Measurements from ENCODE around the gene ZSWIM6. TPM values are rescaled to one million over a fixed set of nuclear protein-coding genes. Genes with fewer than 3 reads are reported as not detected.
A peak's percentile ranks its signal among the peaks of the same experiment; 100 is the strongest.

ZSWIM6 gene
- total RNA-seq, 4 donors from 2014 or later, result 1.9 to 4.0 (median 3.0) TPM

DNA sequence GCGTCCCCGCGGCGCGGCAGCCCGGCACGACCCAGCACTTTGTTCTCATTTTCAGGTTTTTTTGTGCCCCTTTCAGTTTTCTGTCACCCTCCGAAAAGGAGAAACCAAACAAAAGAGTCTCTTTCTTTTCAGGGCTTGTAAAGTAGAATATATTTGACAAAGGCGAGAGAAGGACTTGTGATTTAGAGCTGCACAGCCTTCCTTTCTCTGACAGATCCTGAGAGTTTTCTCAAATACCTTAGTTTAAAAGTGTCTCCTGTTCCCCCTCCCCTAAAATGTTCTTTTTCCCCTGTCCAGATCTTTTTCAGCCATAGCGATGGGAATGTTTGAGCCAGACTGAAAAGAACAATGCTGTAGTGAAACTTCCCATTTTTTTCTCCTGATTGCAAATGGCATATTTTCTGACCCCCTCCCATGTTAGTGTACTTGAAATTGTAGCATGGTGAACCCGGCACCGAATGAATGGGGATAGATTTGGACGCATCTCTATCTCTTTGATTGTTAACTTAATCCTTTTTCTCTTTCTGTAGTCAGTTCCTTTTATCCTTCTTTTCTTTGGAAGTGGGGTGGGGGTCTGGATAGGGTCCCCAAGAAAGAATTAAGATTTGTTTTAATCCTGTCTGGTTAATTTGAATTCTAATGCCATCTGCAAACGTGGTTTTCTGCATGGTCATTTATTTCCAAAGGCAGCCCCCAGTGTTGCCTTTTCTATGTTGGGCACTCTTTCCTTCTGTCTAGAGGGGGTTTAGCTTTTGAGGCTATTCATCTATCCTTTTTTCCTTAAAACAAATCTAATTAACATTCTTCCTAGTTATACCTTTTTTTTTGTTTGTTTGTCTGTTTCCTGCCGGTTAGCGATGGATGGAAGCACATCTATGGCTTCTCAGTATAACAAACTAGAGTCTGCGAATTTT lies 2.2 kb downstream of the ZSWIM6 start:
- H3K9me3 ChIP-seq, result no peaks in the 10 kb centered on the region
- no peaks in the 10 kb centered on the region for H3K36me3 ChIP-seq
- no peak for DNase-seq
- TF ChIP-seq POLR2A (IDR thresholded peaks at IDR 0.05) (no peak), CTCF (IDR thresholded peaks at IDR 0.05 in 4 of 5, conservative IDR thresholded peaks at IDR 0.05 in 1 of 5) (no peak)
- H3K4me1 ChIP-seq, result peaks cover 7 to 14% of the 10 kb centered on the region in 2 donors
- intact Hi-C loops (cut with DNase I; ENCODE audit: low total_unique reads), result loop anchor here (2.0 to 5.0 kb wide), 3 partner anchors 291 to 973 kb away; partner anchors contain the start of gene KIF2A
- H3K27ac ChIP-seq, result peak overlapping the region; percentile 80 to 87 (median 83)
- H3K27me3 ChIP-seq, result no peaks in the 10 kb centered on the region
- ATAC-seq, result no peak
- H3K4me3 ChIP-seq, result peak overlapping the region; percentile 85 to 98 (median 94)
- in situ Hi-C loops (cut with MboI; ENCODE audit: low sequenced_read_pairs in 4 of 4), result loop anchor here in 3 of 4 donors (25.0 kb wide), 2 partner anchors 172 to 397 kb away; partner anchors contain the start of genes SMIM15 (in 2 of the 3), ERCC8 (in 1 of the 3) and NDUFAF2 (in 1 of the 3)

- in situ Hi-C loops (cut with MboI; ENCODE audit: low sequenced_read_pairs in 4 of 4), result loop anchor here in 3 of 4 donors (25.0 kb wide), 2 partner anchors 173 to 398 kb away; partner anchors contain the start of genes SMIM15 (in 2 of the 3), ERCC8 (in 1 of the 3) and NDUFAF2 (in 1 of the 3)
- no peak overlapping the region for H3K27ac ChIP-seq
Measured at GRCh38 chr5:61334868-61335615, 3.0 kb downstream of the ZSWIM6 start.

DNA sequence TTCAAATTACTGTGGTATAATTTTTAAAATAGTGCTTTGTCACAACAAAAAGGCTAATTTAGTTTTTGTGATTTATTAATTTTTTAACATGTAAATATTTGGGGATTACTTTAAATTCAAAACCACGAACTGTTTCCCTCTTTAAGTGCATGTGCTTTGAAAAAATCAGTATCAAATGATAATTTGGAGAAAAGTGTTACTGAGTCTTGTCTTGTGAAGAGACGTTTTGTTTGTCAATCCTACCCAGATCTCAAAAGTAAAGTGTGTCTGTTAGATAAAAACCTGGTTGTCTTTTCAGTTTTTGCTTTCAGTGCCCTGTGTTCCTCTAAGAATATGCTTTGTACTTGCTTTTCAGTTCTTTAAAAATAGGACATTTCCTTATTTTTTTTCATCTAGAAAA lies 7.7 kb downstream of the ZSWIM6 start:
- Histone ChIP-seq H3K27me3 (no peaks in the 10 kb centered on the region), H3K4me3 (no peak overlapping the region), H3K27ac (no peak overlapping the region), H3K4me1 (peaks cover 19 to 20% of the 10 kb centered on the region in 2 donors), H3K9me3 (no peaks in the 10 kb centered on the region), H3K36me3 (no peaks in the 10 kb centered on the region)
- ATAC-seq, result no peak
- DNase-seq, result no peak
- no peak for TF ChIP-seq POLR2A (IDR thresholded peaks at IDR 0.05)
- TF ChIP-seq CTCF (IDR thresholded peaks at IDR 0.05 in 4 of 5, conservative IDR thresholded peaks at IDR 0.05 in 1 of 5), result no peak
- intact Hi-C loops (cut with DNase I; ENCODE audit: low total_unique reads), result no loop called here
- in situ Hi-C loops (cut with MboI; ENCODE audit: low sequenced_read_pairs in 4 of 4), result loop anchor here in 3 of 4 donors (25.0 kb wide), 2 partner anchors 177 to 402 kb away; partner anchors contain the start of genes SMIM15 (in 2 of the 3), ERCC8 (in 1 of the 3) and NDUFAF2 (in 1 of the 3)

More at GRCh38 chr5:61334868-61335615, 3.0 kb downstream of the ZSWIM6 start:
- Histone ChIP-seq H3K36me3 (no peaks in the 10 kb centered on the region), H3K9me3 (no peaks in the 10 kb centered on the region), H3K27me3 (no peaks in the 10 kb centered on the region), H3K4me1 (peaks cover 7 to 14% of the 10 kb centered on the region in 2 donors), H3K4me3 (peak overlapping the region in 3 of 4 donors; percentile 85 to 98 (median 97))
- TF ChIP-seq CTCF (IDR thresholded peaks at IDR 0.05 in 4 of 5, conservative IDR thresholded peaks at IDR 0.05 in 1 of 5), result no peak
- TF ChIP-seq POLR2A (IDR thresholded peaks at IDR 0.05), result no peak
- ATAC-seq (no peak), DNase-seq (no peak)
- intact Hi-C loops (cut with DNase I; ENCODE audit: low total_unique reads), result loop anchor here (5.0 kb wide), 2 partner anchors 378 to 972 kb away; partner anchors contain the start of gene KIF2A

DNA sequence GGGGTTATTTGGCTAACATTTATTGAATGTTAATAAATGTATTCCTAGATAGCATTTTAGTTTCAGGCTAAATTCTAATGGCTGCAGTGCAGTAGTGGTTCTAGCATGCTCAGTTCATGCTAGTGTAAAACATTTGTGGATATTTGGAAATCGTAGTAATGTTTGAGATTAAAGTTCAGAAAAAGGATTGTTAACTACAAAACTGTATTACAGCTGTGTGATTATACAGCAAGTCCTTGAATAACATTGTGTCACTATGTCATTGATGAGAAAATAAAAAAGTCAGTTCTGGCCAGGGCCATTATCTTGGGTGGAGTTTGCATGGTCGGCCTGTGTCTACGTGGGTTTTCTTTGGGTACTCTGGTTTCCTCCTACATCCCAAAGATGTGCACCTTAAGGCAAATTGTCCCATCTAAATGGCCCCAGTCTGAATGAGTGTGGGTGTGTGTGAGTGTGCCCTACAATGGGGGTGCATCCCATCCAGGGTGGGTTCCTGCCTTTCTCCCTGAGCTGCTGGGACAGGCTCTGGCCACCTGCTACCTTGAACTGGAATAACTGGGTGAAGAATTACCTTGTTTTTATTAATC lies 8.8 kb downstream of the ZSWIM6 start:
- H3K27ac ChIP-seq, result no peak overlapping the region
- no peak for DNase-seq
- no peak overlapping the region for H3K4me3 ChIP-seq
- H3K4me1 ChIP-seq, result peaks cover 20 to 22% of the 10 kb centered on the region in 2 donors
- H3K36me3 ChIP-seq, result no peaks in the 10 kb centered on the region
- in situ Hi-C loops (cut with MboI; ENCODE audit: low sequenced_read_pairs in 4 of 4), result loop anchor here in 3 of 4 donors (25.0 kb wide), 2 partner anchors 179 to 404 kb away; partner anchors contain the start of genes SMIM15 (in 2 of the 3), ERCC8 (in 1 of the 3) and NDUFAF2 (in 1 of the 3)
- no peaks in the 10 kb centered on the region for H3K9me3 ChIP-seq
- no peak for TF ChIP-seq CTCF (IDR thresholded peaks at IDR 0.05 in 4 of 5, conservative IDR thresholded peaks at IDR 0.05 in 1 of 5)
- TF ChIP-seq POLR2A (IDR thresholded peaks at IDR 0.05), result no peak
- intact Hi-C loops (cut with DNase I; ENCODE audit: low total_unique reads), result no loop called here
- no peak for ATAC-seq
- no peaks in the 10 kb centered on the region for H3K27me3 ChIP-seq
